NCI-H1436 treated with DMSO at 0.1 percent for 48 hours (cell line): ENCODE measurements around the gene GFRA3.

ENCODE experiments used
- DNase-seq: peaks from one replicate; lab custom pipeline; 2025; lab: John Stamatoyannopoulos, UW

The GFRA3 gene

DNA sequence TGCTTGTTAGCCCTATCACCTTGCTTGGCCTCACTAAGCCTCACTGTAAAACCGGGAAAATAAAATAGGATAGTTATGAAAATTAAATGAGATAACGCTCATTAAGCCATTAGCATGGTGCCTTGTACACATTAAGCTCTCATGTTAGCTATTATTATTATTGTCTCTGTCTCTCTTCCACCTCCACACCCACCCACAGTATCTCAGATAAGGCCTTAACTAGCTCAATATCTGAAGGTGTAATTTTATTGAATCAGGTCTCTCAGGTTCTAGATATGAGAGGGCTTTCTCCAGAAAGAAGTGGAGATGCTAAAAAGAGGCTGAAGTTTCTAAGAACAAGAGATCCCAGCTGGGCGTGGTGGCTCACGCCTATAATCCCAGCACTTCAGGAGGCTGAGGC lies 27.6 kb downstream of the GFRA3 start:
- no peak for DNase-seq

DNA sequence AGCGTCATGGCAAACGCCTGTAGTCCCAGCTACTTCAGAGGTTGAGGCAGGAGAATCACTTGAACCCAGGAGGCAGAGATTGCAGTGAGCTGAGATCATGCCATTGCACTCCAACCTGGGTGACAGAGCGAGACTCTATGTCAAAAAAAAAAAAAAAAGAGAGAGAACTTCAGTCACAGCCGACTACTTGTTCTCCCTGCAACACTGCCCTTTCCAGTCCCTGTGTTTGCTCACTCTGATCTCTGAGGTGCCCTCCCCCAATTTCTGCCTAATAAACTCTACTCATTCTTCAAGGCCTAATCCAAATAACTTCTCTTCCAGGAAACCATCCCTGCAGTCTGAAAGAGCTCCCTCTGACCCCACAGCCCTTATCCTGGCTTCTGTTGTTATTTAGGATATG lies 28.1 kb downstream of the GFRA3 start:
- no peak for DNase-seq

DNA sequence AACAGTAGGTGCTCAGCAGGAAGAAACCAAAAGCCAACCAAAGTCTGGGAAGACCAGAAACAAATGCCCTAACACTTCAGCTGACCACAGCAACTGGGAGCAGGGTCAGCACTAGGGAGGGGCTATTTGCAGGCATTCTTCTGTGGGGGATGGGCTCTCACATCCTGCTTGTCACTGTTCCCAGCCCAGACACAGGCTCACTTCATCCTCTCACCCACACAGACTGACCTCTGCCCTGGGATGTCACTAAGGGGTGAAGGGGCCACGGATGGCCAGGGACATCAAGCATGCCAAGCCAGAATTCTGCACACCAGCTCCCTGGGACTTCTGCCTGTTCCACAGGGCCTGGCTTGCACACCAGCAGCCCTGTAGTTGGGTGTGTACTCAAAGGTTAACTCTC lies 28.7 kb downstream of the GFRA3 start:
- DNase-seq, result no peak

- DNase-seq, result no peak
These were observed 30.6 kb downstream of the GFRA3 start for GRCh38 chr5:138243794-138244193.

- no peak for DNase-seq
These were observed 32.5 kb downstream of the GFRA3 start for GRCh38 chr5:138241688-138242571.

GRCh38 chr5:138240650-138241385 lies 33.6 kb downstream of the GFRA3 start:
- no peak for DNase-seq

DNA sequence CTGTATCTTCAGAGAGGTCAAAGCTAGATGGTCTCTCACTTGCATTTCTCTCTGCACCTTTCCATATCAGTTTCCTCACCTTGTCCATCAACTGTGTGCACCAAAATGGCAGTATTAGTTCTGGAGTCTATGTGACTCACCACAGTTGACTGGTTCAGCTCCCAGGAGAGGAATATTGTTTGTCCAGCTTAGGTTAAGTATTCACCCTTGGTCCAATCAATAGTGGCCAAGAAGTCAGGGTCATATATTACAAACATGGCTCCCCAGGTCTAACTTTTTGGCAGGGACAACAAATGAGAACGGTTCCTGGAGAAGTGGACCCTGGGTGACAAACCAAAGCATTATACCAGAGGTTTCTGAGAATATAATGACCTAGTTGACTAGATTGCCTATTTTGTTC lies 36.4 kb downstream of the GFRA3 start:
- no peak for DNase-seq

- no peak for DNase-seq
These were observed 39.8 kb downstream of the GFRA3 start for GRCh38 chr5:138234651-138235050.

GRCh38 chr5:138233280-138233679 lies 41.1 kb downstream of the GFRA3 start:
- no peak for DNase-seq

DNA sequence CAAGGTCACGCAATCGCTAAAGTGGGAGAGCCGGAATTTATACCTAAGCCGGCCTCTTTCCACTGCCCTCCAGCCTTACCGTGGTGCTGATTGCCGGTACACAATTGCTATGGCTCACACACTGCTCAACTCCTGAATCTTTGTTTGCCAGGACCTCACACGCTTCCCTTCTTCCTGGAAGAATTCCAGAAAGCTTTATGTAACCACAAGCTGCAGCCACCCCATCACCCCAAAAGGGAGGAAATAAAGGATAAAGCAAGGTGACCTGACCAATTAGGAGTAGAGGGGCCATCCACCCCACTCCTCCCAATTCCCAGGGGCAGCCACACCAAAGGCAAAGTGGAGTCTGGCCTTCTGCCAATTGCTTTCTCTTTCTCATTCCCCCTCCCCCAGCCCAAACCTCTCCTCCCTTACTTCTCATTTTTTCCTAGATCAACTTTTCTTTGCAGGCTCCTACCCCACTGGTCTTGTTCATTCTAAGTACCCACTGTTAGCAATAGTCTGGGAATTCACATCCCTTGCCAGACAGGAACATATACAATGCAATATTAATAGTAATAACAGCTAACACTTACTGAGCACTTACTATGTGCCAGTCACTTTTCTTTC lies 43.3 kb downstream of the GFRA3 start:
- DNase-seq, result no peak

DNA sequence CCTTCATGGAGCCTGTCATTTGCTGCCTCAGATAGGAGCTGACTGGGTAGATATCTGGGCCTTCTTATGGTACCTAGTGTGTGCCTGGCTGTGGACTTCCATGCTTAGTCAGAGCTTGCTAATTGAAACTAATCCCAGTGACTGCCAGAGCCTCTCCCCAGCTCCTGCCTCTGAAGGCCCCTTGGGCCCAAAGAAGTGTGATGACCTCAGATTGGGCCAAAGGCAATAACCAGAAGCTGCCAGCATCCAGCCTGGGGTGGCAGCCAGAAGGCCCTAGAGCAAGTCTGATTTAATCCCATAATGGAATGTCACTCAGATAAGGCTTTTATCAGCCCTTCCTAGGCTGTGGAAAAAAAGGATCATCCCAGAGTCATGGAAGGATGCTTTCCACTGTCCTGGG lies 44.2 kb downstream of the GFRA3 start:
- DNase-seq, result no peak

- DNase-seq, result no peak
These were observed 45.0 kb downstream of the GFRA3 start for GRCh38 chr5:138229387-138229786.

GRCh38 chr5:138226910-138227309 lies 47.5 kb downstream of the GFRA3 start:
- DNase-seq, result no peak

- DNase-seq, result no peak
These were observed 49.7 kb downstream of the GFRA3 start for GRCh38 chr5:138224712-138225111.

DNA sequence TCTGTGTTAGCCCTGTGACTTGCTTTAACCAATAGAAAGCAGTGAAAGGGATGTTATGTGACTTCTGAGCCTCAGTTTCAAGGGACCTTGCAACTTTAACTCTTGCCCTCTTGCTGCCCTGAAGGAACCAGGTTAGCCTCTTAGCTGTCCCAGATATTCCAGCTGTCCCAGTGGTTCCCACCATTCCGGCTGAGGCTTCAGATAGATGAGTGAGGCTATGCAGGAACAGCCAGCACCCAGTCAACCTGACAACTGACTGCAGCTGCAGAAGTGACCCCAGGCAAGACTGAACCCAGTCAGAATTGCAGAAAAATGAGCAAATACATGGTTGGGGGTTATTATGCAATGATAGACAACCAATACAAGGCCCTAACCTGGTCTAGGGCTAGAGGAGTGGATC lies 50.9 kb downstream of the GFRA3 start:
- DNase-seq, result no peak

GRCh38 chr5:138216799-138217198 lies 57.6 kb downstream of the GFRA3 start:
- no peak for DNase-seq

DNA sequence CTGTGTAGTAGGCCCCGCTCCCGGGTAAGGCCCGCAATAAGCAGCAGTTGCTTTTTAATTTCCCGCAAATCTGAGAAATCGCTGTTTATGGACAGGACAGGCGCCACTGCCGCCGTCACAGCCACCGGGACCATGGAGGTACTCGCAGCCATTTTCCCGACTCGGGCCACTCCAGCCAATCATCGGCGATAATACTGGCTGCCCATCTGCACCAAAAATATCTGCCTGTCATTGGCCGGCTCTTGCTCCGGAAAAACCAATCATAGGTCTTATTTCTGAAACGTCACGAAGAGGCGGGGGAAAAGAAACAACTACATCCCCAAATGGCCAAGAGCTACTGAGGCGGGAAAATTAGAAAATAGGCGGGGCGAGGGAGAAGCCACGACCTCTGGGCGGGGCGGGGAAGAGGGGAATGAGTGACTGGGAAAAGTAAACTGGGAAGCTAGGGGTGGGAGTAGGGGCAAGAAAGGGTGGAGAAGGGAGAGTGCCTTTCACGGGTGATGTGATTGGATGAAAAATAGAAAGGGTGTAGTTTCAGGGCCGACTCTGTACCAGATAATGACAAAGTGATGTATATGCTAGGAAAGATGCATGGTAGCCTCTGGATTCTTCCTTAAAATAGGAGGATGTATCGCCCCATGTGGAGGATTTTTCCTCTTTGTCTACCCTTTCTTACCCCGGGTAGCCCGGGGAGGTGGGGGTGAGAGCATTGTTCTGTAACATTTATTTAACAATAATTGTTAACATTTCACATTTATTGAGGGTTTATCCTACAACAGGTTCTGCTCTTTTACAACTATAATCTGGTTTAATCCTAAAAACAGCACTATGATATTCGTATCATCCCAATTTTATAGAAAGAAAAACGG lies 61.0 kb downstream of the GFRA3 start, which contains the start of gene CDC23:
CDC23 (minus strand) TSS at position 163 of the 869 bp plus-strand sequence; CDS start at position 152, 11 bp downstream.
- DNase-seq, result peak; percentile 97

- DNase-seq, result no peak
These were observed 61.6 kb downstream of the GFRA3 start for GRCh38 chr5:138212828-138213160.

DNA sequence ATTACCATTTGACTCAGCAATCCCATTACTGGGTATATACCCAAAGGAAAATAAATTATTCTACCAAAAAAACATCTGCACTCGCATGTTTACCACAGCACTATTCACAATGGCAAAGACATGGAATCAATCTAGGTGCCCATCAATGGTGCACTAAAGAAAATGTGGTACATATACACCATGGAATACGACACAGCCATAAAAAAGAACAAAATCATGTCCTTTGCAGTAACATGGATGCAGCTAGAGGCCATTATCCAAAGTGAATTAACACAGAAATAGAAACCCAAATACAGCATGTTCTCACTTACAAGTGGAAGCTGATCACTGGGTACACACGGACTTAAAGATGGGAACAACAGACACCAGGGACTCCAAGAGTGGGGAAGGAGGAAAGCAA lies 63.4 kb downstream of the GFRA3 start:
- DNase-seq, result no peak
